Activated naive CD4-positive, alpha-beta T cell treated with Interleukin-2 at 50 U/mL for 16 hours (primary cell): Measurements from ENCODE around the gene TEDC1.

Experiments
- DNase-seq: peaks from one replicate; pipeline ENCODE4 v3.0.0-alpha.2; 2020

The TEDC1 gene, protein sequence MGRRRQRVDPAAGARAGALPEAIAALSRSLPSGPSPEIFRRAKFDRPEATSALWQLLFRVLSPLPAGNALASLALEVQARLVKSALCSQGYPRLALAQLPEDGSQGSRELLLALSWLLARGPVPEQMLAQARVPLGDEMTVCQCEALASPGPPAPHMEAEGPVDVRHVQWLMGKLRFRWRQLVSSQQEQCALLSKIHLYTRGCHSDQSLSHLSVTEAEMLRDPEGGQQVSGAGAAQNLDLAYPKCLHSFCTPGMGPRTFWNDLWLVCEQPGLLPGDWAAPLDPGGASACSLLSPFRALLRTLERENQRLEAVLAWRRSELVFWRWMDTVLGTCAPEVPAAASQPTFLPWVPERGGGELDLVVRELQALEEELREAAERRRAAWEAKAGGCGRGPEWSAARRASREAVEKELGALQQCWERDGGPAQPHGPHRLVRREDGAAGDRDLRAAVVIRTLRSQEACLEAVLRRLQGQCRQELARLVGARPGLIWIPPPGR

DNA sequence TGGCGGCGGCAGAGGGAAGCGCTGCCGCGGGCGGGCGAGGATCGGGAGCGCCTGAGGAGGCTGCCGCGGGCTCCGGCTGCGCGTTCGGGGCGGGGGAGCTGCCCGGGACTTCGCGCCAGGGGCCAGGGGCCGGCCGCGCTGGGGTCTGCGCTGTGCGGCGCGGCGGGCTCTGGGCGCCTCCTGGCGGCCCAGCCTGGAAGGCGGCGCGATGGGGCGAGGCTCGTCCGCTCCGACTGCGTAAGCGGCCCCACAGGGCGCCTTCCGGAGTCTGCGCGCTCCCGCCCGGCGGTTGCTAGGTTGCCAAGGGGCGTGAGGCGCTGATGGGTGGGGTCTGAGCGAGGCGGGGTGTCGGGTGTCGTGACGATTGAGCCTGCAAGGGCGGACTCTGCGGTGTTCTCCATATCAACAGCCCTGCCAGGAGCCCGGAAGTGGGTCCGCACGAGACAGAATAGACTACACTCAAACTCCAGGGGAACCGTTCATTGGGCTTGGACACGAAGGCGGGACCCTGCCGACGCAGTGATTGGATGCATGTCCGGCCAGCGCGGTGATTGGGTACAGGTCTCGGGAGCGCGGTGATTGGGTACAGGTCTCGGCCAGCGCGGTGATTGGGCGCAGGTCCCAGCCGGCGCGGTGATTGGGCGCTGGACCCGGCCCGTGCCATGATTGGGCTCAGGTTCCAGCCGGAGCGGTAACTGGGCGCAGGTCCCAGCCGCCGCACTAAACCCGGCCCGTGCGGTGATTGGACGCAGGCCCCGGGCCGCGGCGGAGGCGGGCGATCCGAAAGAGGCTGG lies at the start of gene TEDC1:
Gene TEDC1, plus strand, starts transcription at position 675 of the 794 bp plus-strand sequence. CDS start 130 bp downstream, outside the sequence.
- DNase-seq: peak; percentile 99

DNA sequence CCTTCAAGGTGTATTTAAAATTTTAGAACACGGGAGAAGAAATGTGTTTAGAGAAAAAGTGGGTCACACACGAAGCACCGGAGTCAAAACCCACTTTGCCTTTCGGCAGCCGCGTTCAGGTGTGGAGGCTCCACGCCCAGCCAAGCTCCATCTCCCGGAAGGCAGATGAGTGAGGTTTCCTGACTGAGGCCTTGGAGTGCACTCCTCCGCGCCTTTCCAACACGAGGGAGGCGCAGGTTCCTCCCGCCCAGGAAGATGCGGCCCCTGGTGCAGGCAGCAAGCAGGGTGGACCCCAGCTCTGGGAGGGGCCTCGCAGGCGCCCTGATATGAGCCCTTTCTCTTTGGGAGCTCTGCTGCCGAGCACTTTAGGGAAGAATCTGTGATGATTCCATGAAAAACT lies 48.9 kb upstream of the TEDC1 start:
- DNase-seq: no peak

DNA sequence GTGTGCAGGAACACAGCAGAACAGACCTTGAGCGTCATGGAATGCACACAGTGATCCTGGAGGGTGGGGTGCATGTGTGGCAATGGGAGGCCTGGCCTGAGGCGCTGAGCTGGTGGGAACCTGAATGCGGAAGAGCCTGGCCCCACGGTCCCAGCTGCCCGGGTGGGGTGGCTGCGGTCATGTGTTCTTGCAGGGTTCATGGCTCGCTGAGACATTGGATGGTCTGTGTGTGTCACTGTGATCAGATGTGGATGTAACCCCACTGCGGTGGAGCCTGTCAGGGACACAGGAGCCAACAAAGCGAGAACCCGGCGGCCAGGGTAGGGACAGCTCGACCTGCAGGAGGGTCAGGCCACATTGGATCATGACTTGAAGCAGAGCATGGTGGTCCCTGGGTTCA lies 48.2 kb upstream of the TEDC1 start:
- no peak for DNase-seq

DNA sequence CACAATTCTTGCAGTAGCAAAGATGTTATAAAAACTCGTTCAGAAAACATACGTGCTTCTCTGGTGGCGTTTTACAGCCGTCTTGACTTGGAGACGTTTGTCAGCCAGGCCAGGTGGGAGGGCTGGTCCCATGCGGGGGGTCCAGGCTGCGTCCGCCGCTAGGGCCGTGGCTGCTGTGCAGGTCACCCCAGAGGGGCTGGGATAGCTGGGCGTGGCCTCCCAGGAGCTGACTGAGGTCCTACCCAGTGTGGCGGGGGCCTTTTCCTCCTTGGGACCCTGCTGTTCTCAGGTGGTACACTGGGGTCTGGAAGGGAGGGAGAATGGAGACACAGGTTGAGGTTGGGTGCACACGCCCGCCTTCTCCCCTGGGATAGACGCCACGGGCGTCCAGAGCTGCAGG lies 46.2 kb upstream of the TEDC1 start:
- DNase-seq: no peak

DNA sequence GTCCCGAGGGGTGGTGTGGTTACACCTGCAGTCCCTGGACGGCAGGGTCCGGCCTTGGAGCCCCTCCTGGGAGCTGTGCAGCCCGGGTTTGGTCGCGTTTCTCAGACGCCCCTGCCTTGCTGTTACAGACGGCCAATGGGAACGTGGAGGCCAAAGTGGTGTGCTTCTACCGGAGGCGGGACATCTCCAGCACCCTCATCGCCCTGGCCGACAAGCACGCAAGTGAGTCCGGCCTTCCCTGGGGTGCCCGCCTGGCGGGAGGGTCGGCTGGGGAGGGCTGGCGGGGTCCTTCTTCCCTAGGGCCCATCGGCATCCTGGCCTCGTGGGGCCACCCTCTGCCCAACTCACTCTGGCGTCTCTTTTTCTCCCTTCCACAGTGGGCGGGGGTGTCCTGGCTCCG lies 45.8 kb upstream of the TEDC1 start:
- DNase-seq: no peak

DNA sequence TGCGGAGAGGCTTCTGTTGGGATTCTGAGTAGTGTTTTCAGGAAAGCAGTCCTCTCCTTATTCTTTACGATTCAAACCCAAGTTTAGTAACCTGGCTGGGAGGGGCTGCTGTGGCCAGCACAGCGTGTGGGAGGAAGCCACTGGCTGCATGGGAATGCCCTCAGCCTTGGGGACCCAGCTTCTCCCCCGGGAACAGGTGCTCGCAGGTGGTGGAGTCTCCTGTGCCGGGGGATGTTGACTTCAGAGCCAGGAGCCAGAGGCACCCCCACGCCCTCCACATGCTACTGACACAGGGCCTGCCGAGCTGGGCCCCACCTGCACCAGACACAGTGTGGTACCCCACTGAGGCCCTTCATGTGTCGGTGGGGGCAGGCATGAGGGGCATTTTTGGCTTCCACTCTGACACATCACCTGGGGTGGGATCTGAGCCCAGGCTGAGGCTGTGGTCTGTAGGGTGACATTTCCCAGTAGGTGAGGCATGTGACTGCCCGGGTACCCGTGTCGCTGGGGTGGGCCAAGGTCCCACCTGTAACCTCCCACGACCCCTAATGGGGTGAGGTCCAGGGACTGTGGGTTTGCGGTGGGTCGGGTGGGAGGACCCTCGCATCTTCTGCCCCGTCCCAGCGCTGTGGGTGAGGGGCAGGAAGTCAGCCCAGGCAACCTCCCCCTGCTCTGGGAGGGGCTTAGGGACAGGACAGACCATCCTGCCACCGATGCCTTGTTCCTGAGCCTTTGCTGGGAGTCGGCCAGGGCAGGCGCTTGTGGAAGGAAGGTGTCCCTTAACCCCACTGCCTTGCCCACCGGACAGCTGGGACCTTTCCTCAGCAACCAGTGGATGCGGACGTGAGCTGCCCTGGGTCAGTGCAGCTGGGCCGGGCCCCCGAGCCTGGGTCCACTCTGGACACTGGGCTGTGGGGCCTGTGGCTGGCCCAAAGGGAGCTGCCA lies 44.9 kb upstream of the TEDC1 start:
- no peak for DNase-seq

DNA sequence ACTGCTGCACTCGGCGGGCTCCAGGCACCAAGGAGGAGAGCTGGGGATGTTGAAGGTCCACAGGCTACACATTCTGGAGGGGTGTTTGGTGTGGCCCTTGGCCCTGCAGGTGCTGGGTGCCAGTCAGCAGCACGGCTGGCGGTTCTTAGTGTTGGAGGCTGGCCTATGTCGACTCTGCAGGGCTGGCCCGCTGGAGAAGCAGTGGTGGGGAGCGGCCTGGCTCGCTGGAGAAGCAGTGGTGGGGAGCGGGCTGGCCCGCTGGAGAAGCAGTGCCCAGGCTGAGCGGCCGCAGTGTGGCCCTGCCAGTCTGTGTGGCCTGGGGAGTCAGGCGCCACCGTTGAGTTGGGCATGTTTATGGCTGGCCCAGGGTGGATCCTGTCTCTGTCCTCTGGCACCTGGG lies 44.1 kb upstream of the TEDC1 start:
- no peak for DNase-seq

DNA sequence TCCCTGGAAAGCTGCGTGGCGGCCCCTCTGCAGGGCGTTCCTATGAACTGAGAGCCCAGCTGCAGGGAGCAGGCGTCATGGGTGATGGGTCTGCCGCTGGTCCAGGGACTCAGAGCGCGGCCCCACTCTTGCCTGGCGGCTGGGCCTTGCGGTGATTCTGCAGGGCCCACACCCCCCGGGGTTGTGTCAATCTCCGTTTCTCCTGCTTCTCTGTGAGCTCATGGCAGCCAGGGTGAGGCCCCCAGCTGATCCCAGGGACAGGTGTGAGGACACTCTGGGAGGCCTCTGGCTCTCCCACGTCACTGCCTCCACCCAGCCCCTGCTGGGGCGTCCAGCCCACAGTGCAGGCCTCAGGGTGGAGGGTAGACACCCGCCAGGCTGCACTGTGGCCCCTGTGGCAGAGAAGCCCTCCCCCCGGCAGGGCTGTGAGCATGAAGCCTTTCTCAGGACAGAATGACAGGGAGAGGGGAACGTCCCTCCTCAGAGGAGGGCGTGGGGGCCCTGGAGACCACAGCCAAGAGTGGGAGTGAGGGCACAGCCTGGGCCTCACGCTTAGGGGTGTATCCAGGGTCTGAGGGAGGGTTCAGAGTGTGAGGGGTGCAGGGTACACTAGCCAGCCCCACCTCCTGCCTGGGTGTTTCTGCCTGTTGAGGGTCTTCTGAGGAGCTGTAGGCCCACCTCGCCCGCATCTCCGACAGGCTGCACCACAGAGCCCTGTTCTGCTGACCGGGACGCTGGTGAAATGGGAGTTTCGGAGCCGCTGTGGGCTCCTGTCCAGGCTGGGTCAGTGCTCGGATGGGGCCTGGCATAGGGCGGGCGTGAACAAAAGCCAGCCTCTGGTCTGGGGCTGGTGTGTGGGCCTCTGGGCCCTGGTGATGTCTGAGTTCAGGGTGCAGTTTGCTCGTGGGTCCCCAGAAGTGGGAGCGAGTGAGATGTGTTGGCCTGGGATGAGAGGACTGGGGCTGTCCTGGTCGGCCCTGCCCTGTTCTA lies 43.1 kb upstream of the TEDC1 start:
- no peak for DNase-seq

DNA sequence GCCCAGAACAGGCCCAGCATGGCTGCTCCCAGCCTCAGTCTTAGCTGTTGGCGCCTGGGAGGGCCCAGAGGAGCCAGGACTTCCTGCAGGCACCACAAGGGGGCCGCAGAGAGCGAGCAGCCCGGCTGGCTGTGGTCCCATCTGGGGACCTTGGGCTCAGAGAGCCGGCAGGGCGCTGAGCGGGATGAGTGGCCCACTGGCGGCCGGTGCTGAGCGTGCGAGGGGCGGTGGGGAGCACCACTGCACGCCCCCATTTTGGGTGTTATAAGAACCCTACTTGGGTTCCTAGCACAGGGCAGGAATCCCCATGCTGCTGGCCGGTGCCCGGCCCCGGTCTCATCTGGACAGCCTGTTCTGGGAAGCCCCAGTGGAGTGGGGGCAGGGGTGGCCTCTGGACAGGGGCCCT lies 42.3 kb upstream of the TEDC1 start:
- peak; percentile 70 for DNase-seq

DNA sequence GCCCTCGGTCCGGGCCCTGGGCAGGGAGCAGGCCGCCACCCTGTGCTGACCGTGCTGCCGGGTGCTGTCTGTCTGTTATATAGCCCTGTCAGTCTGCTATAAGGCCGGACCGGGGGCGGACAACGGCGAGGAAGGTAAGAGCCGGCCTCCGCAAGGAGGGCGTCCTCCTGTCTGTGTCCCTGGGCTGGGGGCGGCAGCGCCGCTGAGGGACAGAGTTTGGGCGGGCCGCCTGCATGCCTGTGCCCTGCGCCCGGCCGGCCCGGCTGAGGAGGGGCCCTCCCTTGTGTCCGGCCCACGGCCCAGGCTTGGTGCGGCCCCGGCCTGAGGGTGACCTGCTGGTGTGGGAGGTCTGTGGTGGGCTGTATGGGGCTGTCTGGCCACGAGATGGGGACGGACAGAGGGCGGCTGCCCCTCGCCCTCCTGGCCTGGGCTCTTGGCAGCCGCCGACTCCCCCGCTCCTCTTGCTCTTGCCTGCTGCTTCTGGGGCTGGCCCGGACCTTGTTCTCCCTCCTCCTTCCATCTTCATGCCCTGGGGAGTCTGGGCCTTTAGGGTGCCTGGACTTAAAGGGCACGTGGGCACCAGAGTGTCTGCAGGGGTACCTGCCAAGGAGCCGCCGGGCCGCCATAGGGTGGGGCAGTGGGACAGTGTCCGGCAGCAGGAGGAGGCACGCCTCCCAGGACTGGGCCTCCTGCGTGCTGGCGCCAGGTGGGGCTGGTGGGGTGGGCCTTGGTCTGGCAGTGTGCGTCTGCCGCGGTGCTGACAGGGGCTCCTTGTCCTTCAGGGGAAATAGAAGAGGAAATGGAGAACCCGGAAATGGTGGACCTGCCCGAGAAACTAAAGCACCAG lies 41.5 kb upstream of the TEDC1 start:
- DNase-seq: no peak

DNA sequence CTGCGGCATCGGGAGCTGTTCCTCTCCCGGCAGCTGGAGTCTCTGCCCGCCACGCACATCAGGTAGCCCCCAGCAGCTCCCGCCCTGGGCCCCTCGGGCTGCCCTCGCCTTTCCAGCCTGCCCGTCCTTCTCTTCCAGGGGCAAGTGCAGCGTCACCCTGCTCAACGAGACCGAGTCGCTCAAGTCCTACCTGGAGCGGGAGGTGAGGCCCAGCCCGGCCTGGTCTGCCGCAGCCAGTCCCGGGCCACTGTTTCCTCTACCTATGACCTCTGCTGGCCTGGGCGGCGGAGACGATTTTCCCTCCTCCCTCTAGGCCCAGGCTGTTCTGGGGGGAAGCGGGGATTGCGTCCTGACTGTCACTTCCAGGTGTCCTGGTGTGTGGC lies 40.9 kb upstream of the TEDC1 start:
- no peak for DNase-seq

DNA sequence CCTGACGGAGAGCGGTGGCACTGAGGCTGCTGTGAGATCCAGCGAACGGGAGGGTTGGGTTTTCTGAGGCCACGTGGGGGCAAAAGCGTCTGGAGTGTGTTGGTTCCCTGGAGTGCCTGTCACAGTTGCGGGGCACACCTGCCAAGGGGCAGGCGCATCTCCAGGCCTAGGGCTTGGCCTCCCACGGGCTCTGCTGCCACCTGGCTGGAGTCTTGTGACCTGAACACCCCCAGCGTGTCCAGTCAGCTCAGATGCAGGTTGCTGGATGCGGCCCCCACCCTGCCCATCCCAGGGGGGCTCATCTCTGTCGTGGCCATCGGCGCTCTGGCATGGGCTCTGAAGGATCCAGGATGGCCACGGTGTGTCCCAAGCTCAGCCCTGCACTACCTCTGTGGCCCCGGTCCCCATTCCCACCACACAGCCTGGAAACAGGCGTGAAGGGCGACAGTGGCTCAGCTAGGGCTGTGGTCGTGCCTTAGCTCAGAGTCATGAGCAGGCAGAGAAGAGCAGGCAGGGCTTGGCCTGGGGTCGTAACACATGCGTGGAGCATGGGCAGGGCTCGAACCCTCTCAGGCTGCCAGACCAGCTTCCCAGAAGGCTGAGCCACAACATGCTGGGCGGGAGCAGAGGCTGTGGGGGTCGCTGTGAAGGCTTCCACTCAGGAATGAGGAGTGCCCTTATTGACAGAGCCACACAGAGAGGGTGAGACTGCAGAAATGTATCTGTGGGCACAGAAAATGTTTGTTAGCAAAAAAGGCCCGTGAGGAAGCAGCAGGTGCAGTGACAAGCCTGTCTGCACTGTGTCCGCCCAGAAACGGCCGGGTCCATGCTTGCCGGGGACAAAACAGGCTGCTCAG lies 40.0 kb upstream of the TEDC1 start:
- no peak for DNase-seq

DNA sequence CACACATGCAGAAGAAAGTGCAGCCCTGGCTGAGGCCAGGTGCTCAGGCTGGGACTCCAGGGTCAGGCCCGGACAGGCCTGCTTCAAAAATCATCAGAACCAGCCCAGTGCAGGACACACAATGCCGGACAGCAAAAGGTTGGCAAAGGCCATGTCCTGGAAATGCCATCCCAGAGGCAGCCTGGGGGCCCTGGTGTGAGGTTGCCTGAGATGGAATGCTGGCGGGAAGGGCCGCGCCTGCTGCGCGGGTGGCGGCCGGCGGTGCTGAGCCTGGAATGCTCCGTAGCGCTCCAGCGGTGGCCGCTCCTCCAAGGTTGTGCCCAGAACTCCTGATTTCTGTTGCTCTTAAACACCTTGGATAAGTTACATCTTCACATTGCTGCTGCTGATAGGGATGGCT lies 38.1 kb upstream of the TEDC1 start:
- no peak for DNase-seq

DNA sequence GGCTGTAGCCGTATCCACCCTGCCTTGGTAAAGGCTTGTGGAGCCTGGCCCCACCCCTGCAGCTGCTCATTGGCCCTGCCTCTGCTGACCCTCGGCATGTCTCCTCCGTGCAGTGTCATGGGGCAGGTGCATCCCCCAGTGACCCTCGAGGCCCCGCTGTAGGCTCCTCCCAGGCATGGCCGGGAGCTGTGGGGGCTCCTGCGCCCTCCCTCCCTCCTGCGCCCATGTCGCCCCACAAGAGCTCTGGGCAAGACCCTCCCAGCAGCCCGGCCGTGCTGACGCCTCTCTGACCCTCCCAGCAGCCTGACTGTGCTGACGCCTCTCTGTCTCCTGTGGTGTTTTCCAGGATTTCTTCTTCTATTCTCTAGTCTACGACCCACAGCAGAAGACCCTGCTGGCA lies 37.2 kb upstream of the TEDC1 start:
- DNase-seq: no peak

DNA sequence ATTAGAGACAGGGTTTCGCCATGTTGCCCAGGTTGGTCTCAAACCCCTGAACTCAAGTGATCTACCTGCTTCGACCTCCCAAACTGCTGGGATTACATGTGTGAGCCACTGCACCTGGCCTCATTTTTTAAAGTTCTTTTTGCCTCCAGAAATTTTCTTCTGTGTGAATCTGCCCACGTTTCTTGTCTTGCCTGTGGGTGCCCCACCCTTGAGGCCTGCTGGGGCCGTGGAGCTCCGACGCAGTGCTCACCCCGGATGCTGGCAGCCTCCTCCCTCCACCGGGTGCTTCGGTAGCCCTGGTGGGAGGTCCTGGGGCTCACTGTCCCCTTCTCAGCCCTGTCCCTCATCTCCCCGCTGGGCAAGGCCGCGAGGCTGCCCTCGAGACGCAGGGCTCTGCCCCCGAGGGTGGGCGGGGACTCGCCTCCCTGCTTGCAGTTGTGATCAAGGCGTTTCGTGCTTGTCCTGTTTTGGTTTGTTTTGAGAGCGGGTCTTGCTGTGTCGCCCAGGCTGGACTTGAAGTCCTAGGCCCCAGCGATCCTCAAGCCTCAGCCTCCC lies 35.9 kb upstream of the TEDC1 start:
- no peak for DNase-seq

DNA sequence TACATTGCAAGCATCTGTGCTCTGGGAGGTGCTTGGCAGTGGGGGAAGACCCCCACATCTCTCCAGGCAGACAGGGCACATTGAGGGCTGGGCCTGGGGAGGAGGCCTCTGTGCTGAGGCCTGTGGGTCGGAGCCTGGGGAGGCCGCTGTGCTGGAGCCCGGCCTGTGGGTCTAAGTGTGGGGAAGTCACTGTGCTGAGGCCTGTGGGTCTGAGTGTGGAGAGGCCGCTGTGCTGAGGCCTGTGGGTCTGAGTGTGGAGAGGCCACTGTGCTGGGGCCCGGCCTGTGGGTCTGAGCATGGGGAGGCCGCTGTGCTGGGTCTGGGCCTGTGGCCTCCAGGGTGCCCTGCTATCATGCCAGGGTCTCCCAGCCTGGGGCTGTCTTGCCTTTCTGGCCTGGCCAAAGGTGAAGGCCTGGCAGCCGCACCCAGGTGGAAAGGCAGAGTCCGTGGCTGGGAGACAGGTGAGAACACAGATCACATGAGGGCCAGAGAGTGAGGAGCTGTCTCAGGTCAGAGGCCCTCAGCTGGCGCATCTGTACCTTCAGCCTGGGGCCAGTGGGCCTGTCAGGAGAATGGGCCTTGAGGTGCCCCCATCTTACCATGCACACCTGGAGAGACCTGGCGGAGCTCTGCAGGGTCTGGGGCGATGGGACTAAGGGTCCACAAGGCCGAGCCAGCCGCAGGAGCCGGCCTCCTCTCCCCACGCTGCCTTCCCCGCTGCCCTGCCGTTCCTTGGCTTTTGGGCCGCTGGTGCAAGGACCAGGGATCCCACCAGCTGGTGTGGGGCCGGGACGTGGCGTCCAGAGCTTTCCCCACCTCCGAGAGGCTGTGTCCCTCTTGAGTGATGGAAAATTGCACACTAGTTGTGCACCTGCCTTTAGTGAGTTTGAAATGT lies 35.0 kb upstream of the TEDC1 start:
- no peak for DNase-seq

DNA sequence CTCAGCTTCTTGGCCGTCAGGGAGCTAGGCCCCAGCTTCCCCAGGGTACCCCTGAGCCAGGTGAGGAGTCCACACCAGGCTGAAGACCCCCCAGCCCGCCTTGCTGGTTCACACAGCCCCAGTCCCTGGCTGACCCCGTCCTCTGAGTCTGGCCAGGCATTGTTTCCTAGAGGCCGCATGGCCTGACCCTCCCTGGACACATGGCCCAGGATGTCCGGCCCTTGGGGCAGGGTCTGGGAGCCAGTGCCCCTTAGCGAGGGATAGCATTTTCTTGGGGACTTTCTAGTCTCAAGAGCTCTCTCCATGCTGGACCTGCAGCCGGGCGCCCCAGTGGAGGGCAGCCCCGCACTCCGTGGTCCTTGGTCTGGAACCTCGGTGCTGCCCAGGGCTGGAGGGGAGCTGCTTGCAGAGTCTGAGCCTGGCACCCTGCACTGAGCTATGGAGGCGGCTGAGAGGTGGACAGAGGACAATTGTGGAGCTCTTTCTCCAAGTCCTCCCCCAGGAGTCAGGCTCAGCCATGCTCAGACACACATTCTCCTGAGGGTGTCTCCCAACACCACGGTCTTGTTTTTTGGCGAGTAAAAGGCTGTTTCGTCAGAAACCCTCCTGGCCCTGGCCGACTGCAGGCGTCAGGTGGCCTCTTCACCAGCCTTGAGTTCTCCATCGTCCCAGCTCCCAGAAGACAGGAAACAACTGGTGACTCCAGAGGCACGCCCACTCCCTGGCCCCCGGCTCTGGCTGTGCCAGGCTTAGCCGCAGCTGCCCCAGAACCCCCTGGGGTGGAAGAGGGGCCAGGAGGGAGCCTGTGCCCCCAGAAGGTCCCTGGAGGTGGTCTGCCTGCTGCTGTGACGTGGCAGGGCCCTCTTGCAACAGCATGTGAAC lies 34.1 kb upstream of the TEDC1 start:
- no peak for DNase-seq
